Neuron (in vitro differentiated cells): ENCODE data around the gene CDC26.

Source experiments
- H2AFZ ChIP-seq: one replicate; pipeline ENCODE4 v1.6.1; 2013; ENCODE audit warnings: low read depth, mild to moderate bottlenecking, inconsistent platforms, low read length, moderate library complexity
- H3K27me3 ChIP-seq: one replicate; pipeline ENCODE4 v1.6.1; 2013; ENCODE audit warnings: low read length; ENCODE audit not compliant: insufficient read depth
- H3K36me3 ChIP-seq: one replicate; pipeline ENCODE4 v1.6.1; 2013; ENCODE audit warnings: low read length; ENCODE audit not compliant: insufficient read depth
- H3K4me1 ChIP-seq: one replicate; pipeline ENCODE4 v1.6.1; 2013; ENCODE audit warnings: low read length; ENCODE audit not compliant: insufficient read depth
- H3K4me3 ChIP-seq: 2 replicates; pipeline ENCODE4 v1.5.1; 2013; ENCODE audit warnings: mild to moderate bottlenecking, low read length, moderate library complexity
- H3K9me3 ChIP-seq: one replicate; pipeline ENCODE4 v1.6.1; 2013; ENCODE audit warnings: low read length

CDC26 gene

GRCh38 chr9:113275157-113276131 lies at the start of gene CDC26, which contains the start of gene PRPF4:
Gene CDC26, minus strand, starts transcription at chr9:113275572. Its CDS starts 3,065 bp downstream, at chr9:113272507.
Gene PRPF4, plus strand, starts transcription at chr9:113275658. Its CDS starts 86 bp downstream, at chr9:113275744.
- H3K4me1 ChIP-seq: peaks cover 14% of the 10 kb centered on the region
- H2AFZ ChIP-seq: peak within 1 kb of the TSS; percentile 75
- no peaks in the 10 kb centered on the region for H3K27me3 ChIP-seq
- H3K4me3 ChIP-seq: peak within 1 kb of the TSS; percentile 75
- peaks cover 59% of the 10 kb centered on the region for H3K36me3 ChIP-seq
- H3K9me3 ChIP-seq: no peaks in the 10 kb centered on the region

DNA sequence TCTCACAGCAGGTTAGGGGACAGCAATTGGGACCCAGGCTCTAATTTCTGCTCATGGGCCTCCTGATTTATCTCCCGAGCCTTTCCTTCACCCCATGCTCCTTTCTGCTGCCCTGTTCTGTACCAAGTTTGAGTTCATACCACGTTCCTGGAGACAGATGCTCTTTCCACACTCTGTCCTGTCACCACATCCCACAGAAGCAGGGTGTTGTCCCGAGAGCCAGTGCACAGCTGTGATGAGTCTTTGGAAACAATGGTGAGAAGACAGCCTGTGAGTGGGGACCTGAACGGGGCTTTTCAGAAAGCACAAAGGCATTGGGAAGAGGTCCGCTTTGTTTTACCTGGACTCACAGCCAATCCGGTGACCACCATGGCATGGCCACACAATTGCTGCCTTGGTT lies 47.3 kb upstream of the CDC26 start:
- Histone ChIP-seq H3K36me3 (peaks cover 8% of the 10 kb centered on the region), H2AFZ (no peak overlapping the region), H3K4me1 (no peaks in the 10 kb centered on the region), H3K9me3 (no peaks in the 10 kb centered on the region), H3K27me3 (no peaks in the 10 kb centered on the region), H3K4me3 (no peak overlapping the region)

GRCh38 chr9:113320051-113320450 lies 44.7 kb upstream of the CDC26 start:
- no peak overlapping the region for H2AFZ ChIP-seq
- H3K4me1 ChIP-seq: peaks cover 15% of the 10 kb centered on the region
- H3K9me3 ChIP-seq: no peaks in the 10 kb centered on the region
- no peak overlapping the region for H3K4me3 ChIP-seq
- no peaks in the 10 kb centered on the region for H3K27me3 ChIP-seq
- peaks cover 8% of the 10 kb centered on the region for H3K36me3 ChIP-seq

DNA sequence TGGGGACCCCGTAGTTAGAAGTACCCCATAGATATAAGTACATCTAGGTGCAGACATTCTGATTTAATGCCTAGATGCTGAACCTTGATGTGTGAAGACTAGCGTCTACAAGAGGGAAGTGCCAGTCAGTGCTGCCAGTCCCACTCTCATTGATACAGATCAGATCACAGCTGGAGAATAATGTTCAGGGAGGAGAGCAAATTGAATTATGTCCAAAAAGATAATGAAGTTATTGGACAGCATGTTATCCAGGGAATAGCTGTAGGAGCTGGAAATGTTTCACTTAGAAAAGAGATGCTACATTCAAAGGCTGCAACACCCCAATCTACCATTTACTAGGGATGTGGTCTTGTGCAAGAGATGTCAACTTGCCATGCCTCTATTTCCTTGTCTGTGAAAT lies 43.7 kb upstream of the CDC26 start:
- Histone ChIP-seq H3K4me3 (no peak overlapping the region), H2AFZ (no peak overlapping the region), H3K4me1 (peaks cover 15% of the 10 kb centered on the region)

GRCh38 chr9:113317777-113318176 lies 42.4 kb upstream of the CDC26 start:
- H3K4me3 ChIP-seq: no peak overlapping the region
- H3K27me3 ChIP-seq: no peaks in the 10 kb centered on the region
- H3K36me3 ChIP-seq: peaks cover 8% of the 10 kb centered on the region
- H3K9me3 ChIP-seq: no peaks in the 10 kb centered on the region
- peaks cover 15% of the 10 kb centered on the region for H3K4me1 ChIP-seq
- no peak overlapping the region for H2AFZ ChIP-seq

More for the DNA sequence above, 43.7 kb upstream of the CDC26 start:
- peaks cover 8% of the 10 kb centered on the region for H3K36me3 ChIP-seq
- no peaks in the 10 kb centered on the region for H3K9me3 ChIP-seq
- H3K27me3 ChIP-seq: no peaks in the 10 kb centered on the region

GRCh38 chr9:113316030-113316429 lies 40.7 kb upstream of the CDC26 start:
- Histone ChIP-seq H3K27me3 (no peaks in the 10 kb centered on the region), H3K9me3 (no peaks in the 10 kb centered on the region), H2AFZ (no peak overlapping the region), H3K36me3 (peaks cover 8% of the 10 kb centered on the region), H3K4me3 (no peak overlapping the region), H3K4me1 (peaks cover 15% of the 10 kb centered on the region)

- Histone ChIP-seq H3K9me3 (no peaks in the 10 kb centered on the region), H3K36me3 (peaks cover 8% of the 10 kb centered on the region), H3K27me3 (no peaks in the 10 kb centered on the region), H3K4me3 (no peak overlapping the region), H2AFZ (no peak overlapping the region), H3K4me1 (peaks cover 15% of the 10 kb centered on the region)
These were observed 39.9 kb upstream of the CDC26 start for GRCh38 chr9:113315231-113315630.

GRCh38 chr9:113313261-113313660 lies 37.9 kb upstream of the CDC26 start:
- Histone ChIP-seq H3K9me3 (no peaks in the 10 kb centered on the region), H3K27me3 (no peaks in the 10 kb centered on the region)

DNA sequence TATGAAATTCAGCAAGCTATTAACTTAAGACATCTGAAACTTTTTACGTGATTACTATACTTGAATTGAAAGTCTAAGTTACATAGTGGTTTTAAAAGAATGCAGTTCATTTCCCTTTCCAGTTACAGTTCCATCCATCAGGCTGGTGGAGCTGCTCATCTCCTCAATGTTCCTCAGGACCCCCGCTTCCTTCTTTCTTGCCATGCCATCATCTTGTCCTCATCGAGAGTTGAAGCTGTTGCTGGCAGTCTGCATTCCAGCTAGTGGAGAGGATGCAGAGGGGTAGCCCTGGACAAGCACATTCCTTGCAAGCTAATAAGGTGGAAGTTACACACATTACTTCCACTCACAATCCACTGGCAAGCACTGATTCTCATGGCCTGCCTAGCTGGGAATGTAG lies 36.6 kb upstream of the CDC26 start:
- Histone ChIP-seq H3K9me3 (no peaks in the 10 kb centered on the region), H3K27me3 (no peaks in the 10 kb centered on the region), H3K36me3 (no peaks in the 10 kb centered on the region), H3K4me3 (no peak overlapping the region), H2AFZ (no peak overlapping the region), H3K4me1 (peaks cover 15% of the 10 kb centered on the region)

More at GRCh38 chr9:113313261-113313660, 37.9 kb upstream of the CDC26 start:
- Histone ChIP-seq H2AFZ (no peak overlapping the region), H3K36me3 (no peaks in the 10 kb centered on the region), H3K4me3 (no peak overlapping the region), H3K4me1 (peaks cover 15% of the 10 kb centered on the region)

DNA sequence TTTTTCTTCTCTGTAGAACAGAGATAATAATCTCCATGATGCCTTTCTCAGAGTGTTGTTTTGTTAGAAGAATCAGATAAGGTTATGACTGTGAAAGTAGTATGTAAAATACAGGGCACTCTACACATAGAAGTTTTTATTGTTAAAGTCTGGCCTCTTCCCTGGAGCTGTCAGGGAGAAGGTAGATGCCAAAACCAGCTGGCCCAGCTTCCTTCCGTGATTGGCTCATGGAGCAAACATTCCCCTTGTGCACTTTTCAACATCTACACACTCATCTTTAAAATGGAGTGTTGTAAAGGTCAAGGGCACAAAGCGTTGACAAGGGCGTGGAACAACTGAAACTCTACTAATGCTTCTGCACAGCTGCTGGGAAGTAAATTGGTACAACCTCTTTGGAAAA lies 35.2 kb upstream of the CDC26 start:
- Histone ChIP-seq H2AFZ (no peak overlapping the region), H3K4me3 (no peak overlapping the region), H3K9me3 (no peaks in the 10 kb centered on the region), H3K4me1 (peaks cover 5% of the 10 kb centered on the region), H3K36me3 (no peaks in the 10 kb centered on the region), H3K27me3 (no peaks in the 10 kb centered on the region)

- Histone ChIP-seq H3K36me3 (no peaks in the 10 kb centered on the region), H3K4me1 (no peaks in the 10 kb centered on the region), H3K9me3 (no peaks in the 10 kb centered on the region), H2AFZ (no peak overlapping the region), H3K27me3 (no peaks in the 10 kb centered on the region), H3K4me3 (no peak overlapping the region)
These were observed 33.9 kb upstream of the CDC26 start for GRCh38 chr9:113309204-113309813.

- no peaks in the 10 kb centered on the region for H3K4me1 ChIP-seq
- no peaks in the 10 kb centered on the region for H3K27me3 ChIP-seq
- H3K9me3 ChIP-seq: no peaks in the 10 kb centered on the region
- H3K4me3 ChIP-seq: no peak overlapping the region
- no peak overlapping the region for H2AFZ ChIP-seq
- no peaks in the 10 kb centered on the region for H3K36me3 ChIP-seq
These were observed 32.1 kb upstream of the CDC26 start for GRCh38 chr9:113307396-113307975.

GRCh38 chr9:113306566-113306965 lies 31.2 kb upstream of the CDC26 start:
- Histone ChIP-seq H3K4me1 (no peaks in the 10 kb centered on the region), H3K27me3 (no peaks in the 10 kb centered on the region), H3K4me3 (no peak overlapping the region), H3K9me3 (no peaks in the 10 kb centered on the region), H3K36me3 (no peaks in the 10 kb centered on the region), H2AFZ (no peak overlapping the region)
